Esophagus (tissue), 2 donors: ENCODE results near the gene PLIN3. TPM values are rescaled to one million over a fixed set of nuclear protein-coding genes. Genes with fewer than 3 reads are reported as not detected.
A peak's percentile ranks its signal among the peaks of the same experiment; 100 is the strongest.

Experiments used
- H3K27ac ChIP-seq, 2 donors: one replicate each; pipeline ENCODE4 v1.5.1; 2013; ENCODE audit warnings: low read depth in 2 of 2, mild to moderate bottlenecking in 2 of 2, inconsistent platforms in 1 of 2, low read length in 1 of 2, moderate library complexity in 1 of 2
- H3K27me3 ChIP-seq, 2 donors: one replicate each; pipeline ENCODE4 v1.6.1; 2013; ENCODE audit warnings: low read length in 2 of 2, control low read depth in 1 of 2, mild to moderate bottlenecking in 1 of 2; ENCODE audit not compliant: insufficient read depth in 2 of 2, control insufficient read depth in 1 of 2
- H3K36me3 ChIP-seq, 2 donors: one replicate each; pipeline ENCODE4 v1.6.1; 2013; ENCODE audit warnings: low read length in 1 of 2; ENCODE audit not compliant: control insufficient read depth in 2 of 2, insufficient read depth in 2 of 2
- H3K4me1 ChIP-seq, 2 donors: one replicate each; pipeline ENCODE4 v1.6.1; 2013; ENCODE audit warnings: low read length in 1 of 2; ENCODE audit not compliant: control insufficient read depth in 2 of 2, insufficient read depth in 2 of 2
- H3K4me3 ChIP-seq, 2 donors: one replicate each; pipeline ENCODE4 v1.5.1; 2013; ENCODE audit warnings: low read length in 2 of 2, mild to moderate bottlenecking in 2 of 2, low read depth in 1 of 2, moderate library complexity in 1 of 2
- H3K9me3 ChIP-seq, 2 donors: one replicate each; pipeline ENCODE4 v1.6.1; 2013; ENCODE audit warnings: mild to moderate bottlenecking in 2 of 2, low read depth in 1 of 2, low read length in 1 of 2, moderate library complexity in 1 of 2; ENCODE audit not compliant: control insufficient read depth in 2 of 2, insufficient read depth in 1 of 2
- WGBS, 2 donors: extraction: QIAGEN DNeasy Blood & Tissue Kit; methylation state at CpG; one replicate each; pipeline ENCODE4 v1.1.7; 2013; 5-methylcytosine and 5-hydroxymethylcytosine counted together
- polyA plus RNA-seq, 2 donors: library from polyadenylated mRNA; stranded (reverse); fragments of 200-250 nt; gene quantifications; one replicate each; pipeline ENCODE4 v1.2.3, GENCODE V29; 2013
- donor health status: healthy with polysubstance abuse.
- donor health status: Bipolar disorder and iron deficiency.

PLIN3 gene
- polyA plus RNA-seq, 2 donors = 96.5 to 142 TPM

DNA sequence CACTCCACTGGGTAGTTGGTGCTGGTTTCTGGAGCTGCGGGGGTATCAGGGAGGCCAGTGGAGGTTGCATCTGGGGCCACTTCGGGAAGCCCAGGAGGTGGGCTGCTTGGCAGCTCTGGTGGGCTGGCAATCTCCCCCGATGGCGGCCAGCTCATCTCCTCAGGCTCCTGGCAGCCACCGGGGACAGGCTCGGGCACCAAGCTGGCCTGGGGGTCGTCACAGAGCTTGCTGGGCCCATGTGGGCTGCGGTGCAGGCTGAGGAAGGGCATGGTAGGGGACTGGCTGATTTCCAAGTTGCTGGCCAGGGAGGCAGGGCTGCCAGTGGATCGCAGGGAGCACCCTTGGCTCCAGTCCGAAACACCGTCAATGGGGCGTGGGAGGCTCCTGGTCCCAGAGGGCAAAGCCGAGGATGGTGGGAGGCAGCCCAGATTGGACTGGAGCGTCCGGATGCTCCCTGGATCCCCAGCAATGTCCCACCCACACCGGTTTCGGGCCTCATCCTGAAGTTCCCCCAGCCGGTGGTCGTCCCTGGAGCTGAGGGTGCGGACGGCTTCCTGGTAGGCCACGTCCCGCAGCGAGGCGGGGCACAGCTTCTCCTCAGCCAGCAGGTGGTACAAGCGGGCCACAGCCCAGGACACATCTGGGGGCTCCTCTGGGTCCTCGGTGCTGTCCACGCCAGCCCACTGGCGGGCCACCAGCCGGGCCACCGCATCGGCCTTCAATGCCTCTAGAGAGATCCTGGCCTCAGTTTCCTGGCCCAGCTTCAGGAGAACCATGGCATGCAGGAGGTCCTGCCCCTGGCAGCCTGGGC is 49.8 kb downstream of the PLIN3 start:
- peaks cover 11 to 27% of the 10 kb centered on the region in 2 donors for H3K36me3 ChIP-seq
- no peak overlapping the region for H3K27ac ChIP-seq

GRCh38 chr19:4816950-4817278 is 50.6 kb downstream of the PLIN3 start:
- no peak overlapping the region for H3K27ac ChIP-seq
- WGBS, 2 donors = 92 to 93% methylated on average over 16 of the region's 16 CpGs
- H3K4me1 ChIP-seq = peaks cover 0 to 7% of the 10 kb centered on the region in 2 donors
- no peaks in the 10 kb centered on the region for H3K9me3 ChIP-seq
- peaks cover 11 to 27% of the 10 kb centered on the region in 2 donors for H3K36me3 ChIP-seq
- H3K27me3 ChIP-seq = no peaks in the 10 kb centered on the region
- no peak overlapping the region for H3K4me3 ChIP-seq

More for the DNA sequence above, 49.8 kb downstream of the PLIN3 start:
- 85 to 90% methylated on average over 32 of the region's 32 CpGs for WGBS, 2 donors
- Histone ChIP-seq H3K27me3 (no peaks in the 10 kb centered on the region), H3K9me3 (no peaks in the 10 kb centered on the region), H3K4me3 (no peak overlapping the region), H3K4me1 (peaks cover 0 to 7% of the 10 kb centered on the region in 2 donors)

- no peaks in the 10 kb centered on the region for H3K9me3 ChIP-seq
- no peaks in the 10 kb centered on the region for H3K27me3 ChIP-seq
- peaks cover 11 to 27% of the 10 kb centered on the region in 2 donors for H3K36me3 ChIP-seq
- WGBS, 2 donors = 92 to 95% methylated on average over 35 of the region's 35 CpGs
- H3K4me3 ChIP-seq = no peak overlapping the region
- peaks cover 2 to 7% of the 10 kb centered on the region in 2 donors for H3K4me1 ChIP-seq
- H3K27ac ChIP-seq = peak overlapping the region in 1 of 2 donors; percentile 15
Observed at GRCh38 chr19:4816202-4816949, 51.1 kb downstream of the PLIN3 start.

GRCh38 chr19:4815426-4816201 is 51.9 kb downstream of the PLIN3 start:
- WGBS, 2 donors = 30 to 31% methylated on average over 28 of the region's 28 CpGs
- Histone ChIP-seq H3K36me3 (peaks cover 11 to 27% of the 10 kb centered on the region in 2 donors), H3K27me3 (no peaks in the 10 kb centered on the region), H3K4me1 (peaks cover 2 to 7% of the 10 kb centered on the region in 2 donors), H3K27ac (peak overlapping the region in 1 of 2 donors; percentile 15), H3K4me3 (no peak overlapping the region), H3K9me3 (no peaks in the 10 kb centered on the region)

- Histone ChIP-seq H3K9me3 (no peaks in the 10 kb centered on the region), H3K4me1 (peaks cover 2 to 7% of the 10 kb centered on the region in 2 donors), H3K27ac (no peak overlapping the region), H3K27me3 (no peaks in the 10 kb centered on the region), H3K36me3 (peaks cover 11 to 27% of the 10 kb centered on the region in 2 donors), H3K4me3 (no peak overlapping the region)
- 70 to 75% methylated on average over 7 of the region's 7 CpGs for WGBS, 2 donors
Observed at GRCh38 chr19:4814625-4815425, 52.6 kb downstream of the PLIN3 start.

DNA sequence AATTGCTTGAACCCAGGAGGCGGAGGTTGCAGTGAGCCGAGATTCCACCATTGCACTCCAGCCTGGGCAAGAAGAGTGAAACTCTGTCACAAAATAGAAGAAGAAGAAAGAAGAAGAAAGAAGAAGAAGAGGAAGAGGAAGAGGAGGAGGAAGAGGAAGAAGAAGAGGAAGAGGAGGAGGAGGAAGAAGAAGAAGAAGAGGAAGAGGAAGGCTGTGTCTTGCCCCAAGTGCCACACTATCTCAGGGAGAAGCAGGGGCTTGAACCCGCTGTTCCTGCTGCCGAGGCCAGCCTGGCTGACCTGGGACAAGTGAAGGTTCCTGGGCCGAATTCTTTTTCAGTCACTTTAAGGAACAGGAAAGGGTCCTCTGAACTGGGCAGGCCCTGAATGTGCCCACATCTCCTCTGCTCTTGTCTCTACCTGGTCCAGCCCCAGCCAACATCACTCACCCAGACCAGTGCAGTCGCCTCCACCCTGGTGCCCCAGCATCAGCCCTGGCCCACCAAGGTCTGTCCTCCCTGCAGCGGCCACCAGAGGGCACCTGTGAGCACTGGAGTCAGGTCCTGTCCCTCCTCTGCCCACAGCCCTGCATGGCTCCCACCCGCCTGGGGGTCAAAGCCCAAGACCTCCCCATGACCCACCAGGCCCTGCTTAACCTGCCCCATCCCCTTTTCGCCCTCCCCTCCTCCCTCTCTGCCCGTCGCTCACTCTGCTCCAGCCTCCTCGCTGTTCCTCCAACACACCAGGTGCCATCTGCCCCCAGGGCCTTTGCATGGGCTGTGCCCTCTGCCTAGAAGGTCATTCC is 55.9 kb downstream of the PLIN3 start:
- Histone ChIP-seq H3K4me3 (no peak overlapping the region), H3K4me1 (peaks cover 2 to 5% of the 10 kb centered on the region in 2 donors), H3K9me3 (no peaks in the 10 kb centered on the region), H3K36me3 (peaks cover 1 to 5% of the 10 kb centered on the region in 2 donors), H3K27ac (peak overlapping the region; percentile 22 to 26), H3K27me3 (no peaks in the 10 kb centered on the region)
- 61 to 67% methylated on average over 12 of the region's 12 CpGs for WGBS, 2 donors

DNA sequence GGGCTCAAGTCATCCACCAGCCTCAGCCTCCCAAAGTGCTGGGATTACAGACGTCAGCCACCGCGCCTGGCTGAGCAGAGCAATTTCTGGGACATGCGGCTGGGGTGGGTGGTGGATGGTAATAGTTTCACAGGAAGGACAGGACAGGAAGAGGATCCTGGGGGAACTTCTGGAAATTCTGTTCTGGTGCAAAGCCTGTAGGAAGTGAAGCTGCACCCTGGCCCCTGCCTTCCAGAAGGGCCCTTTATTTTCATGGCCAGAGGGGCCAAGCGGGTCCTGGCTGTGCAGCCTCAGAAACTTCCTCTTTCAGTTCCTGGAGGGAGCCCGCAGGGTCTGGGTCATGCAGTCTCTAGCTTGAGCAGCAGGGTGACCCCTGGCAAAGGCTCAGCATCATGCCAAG is 60.3 kb downstream of the PLIN3 start:
- Histone ChIP-seq H3K4me3 (no peak overlapping the region), H3K36me3 (no peaks in the 10 kb centered on the region), H3K9me3 (no peaks in the 10 kb centered on the region), H3K4me1 (peaks cover 2 to 4% of the 10 kb centered on the region in 2 donors), H3K27ac (no peak overlapping the region), H3K27me3 (no peaks in the 10 kb centered on the region)
- WGBS, 2 donors = 74 to 81% methylated on average over 6 of the region's 6 CpGs

DNA sequence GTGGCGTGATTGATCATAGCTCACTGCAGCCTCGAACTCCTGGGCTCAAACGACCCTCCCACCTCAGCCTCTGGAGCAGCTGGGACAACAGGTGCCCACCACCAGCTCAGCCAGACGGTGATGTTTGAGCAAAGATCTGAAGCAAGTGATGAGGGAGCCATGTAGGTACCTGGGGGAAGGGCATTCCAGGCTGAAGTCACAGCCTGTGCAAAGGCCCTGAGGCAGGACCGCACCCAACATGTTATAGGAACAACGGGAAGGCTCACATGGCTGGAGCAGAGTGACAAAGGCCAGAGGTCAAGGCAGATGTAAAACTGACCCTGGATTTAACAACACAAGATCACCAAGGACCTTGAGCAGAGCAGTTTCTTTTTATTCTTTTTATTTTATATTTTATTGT is 61.1 kb downstream of the PLIN3 start:
- WGBS, 2 donors = 73 to 74% methylated on average over 6 of the region's 6 CpGs

More for the DNA sequence above, 61.1 kb downstream of the PLIN3 start:
- no peaks in the 10 kb centered on the region for H3K36me3 ChIP-seq
- no peak overlapping the region for H3K4me3 ChIP-seq
- no peaks in the 10 kb centered on the region for H3K9me3 ChIP-seq
- H3K4me1 ChIP-seq = peaks cover 0 to 4% of the 10 kb centered on the region in 2 donors
- H3K27me3 ChIP-seq = no peaks in the 10 kb centered on the region
- H3K27ac ChIP-seq = no peak overlapping the region
